NT2/D1 (cell line): ENCODE results near the gene NAGA.

ENCODE experiments used
- SUZ12 ChIP-seq: IDR thresholded peaks from 2 replicates; pipeline ENCODE4 v1.6.1; 2011; ENCODE audit not compliant: insufficient read length, insufficient read depth; ENCODE audit errors: extremely low read depth
- YY1 ChIP-seq: IDR thresholded peaks from 2 replicates; pipeline ENCODE4 v1.6.1; 2011; ENCODE audit not compliant: insufficient read length, insufficient read depth

GRCh38 chr22:42114721-42115120 lies 44.1 kb upstream of the NAGA start:
- no peak for TF ChIP-seq YY1
- no peak for TF ChIP-seq SUZ12
